NK-92 (cell line): Measurements from ENCODE around the gene SF3B2.
"Not testable (repeated sequence)": the region's sequence is repeated elsewhere in the genome, so short reads cannot be mapped to it uniquely, and the experiment has no call there.

Experiments
- DNase-seq: peaks from one replicate; lab custom pipeline; 2025; ENCODE audit not compliant: unreplicated experiment; lab: John Stamatoyannopoulos, UW

The SF3B2 gene

GRCh38 chr11:66015936-66016792, 36.0 kb upstream of the SF3B2 start:
- no peak for DNase-seq

DNA sequence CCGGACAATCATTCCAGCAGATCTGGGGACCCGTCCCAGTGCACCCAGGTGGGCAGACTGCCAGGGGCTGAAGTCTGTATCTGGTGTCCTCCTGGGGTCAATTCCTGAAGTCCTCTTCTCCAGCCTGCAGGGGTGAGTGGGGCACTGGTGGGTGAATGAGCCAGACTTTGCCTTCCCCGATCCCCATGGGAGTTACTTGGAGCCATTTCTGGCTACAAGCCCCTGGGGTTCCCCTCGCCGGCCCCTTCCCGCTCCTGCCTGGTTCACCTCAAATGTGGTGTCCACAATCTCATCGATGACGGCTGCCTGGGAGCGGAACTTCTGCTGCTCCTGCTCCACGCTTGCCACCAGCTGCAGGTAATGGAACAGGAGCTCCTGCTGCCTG, 35.4 kb upstream of the SF3B2 start:
- DNase-seq: no peak

GRCh38 chr11:66017321-66017720, 34.8 kb upstream of the SF3B2 start:
- DNase-seq: no peak

DNA sequence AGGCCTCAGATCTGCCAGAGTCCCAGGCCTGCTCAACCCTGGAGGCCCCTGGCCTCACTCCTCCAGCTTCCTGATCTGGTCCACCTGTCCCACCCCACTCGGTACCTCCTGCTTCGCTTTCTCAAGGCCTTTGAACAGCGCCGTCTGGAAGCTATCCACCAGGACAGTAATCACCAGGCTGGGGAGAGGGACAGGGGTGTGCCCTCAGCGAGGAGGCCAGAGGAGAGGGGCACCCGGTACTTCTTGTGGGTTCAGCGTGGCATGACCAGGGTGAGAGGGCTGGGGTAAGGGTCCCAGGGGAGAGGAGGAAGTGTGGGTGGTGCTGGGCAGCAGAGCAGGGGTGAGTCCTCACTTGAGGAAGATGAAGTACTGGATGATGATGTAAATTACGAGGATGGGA, 32.0 kb upstream of the SF3B2 start:
- DNase-seq: no peak

DNA sequence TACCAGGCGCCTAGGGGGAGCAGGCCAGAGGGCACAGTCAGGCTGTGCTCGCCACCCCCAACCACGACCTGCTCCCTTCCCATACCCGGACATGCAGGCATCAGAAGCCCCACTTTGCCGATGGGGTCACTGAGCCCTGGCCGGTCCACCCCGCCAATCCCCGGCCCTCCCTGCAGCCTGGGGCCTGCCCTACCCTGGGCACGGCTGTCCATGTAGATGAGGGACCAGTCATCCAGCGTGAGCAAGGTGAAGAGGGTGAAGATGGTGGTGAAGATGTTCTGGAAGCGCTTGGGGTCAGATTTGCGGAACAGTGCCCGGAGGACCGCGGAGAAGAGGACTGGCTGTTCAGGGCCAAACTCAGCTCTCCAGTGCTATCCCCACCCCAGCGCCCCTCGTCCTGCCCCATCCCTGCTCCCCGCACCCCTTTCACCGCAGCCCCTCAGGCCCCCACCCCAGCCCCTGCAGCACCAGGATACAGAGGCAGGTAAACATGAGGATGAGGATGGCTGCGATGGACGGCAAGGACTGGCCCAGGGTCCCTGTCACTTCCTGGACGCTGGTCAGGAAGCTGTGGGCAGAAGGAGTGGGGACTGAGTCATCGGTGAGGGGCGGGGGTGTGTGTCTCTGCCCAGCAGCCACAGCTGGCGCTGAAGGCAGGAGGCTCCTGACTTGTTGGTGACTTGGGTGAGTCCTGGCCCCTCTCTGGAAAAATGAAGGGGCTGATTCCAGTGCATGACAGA, 31.4 kb upstream of the SF3B2 start:
- DNase-seq: no peak

DNA sequence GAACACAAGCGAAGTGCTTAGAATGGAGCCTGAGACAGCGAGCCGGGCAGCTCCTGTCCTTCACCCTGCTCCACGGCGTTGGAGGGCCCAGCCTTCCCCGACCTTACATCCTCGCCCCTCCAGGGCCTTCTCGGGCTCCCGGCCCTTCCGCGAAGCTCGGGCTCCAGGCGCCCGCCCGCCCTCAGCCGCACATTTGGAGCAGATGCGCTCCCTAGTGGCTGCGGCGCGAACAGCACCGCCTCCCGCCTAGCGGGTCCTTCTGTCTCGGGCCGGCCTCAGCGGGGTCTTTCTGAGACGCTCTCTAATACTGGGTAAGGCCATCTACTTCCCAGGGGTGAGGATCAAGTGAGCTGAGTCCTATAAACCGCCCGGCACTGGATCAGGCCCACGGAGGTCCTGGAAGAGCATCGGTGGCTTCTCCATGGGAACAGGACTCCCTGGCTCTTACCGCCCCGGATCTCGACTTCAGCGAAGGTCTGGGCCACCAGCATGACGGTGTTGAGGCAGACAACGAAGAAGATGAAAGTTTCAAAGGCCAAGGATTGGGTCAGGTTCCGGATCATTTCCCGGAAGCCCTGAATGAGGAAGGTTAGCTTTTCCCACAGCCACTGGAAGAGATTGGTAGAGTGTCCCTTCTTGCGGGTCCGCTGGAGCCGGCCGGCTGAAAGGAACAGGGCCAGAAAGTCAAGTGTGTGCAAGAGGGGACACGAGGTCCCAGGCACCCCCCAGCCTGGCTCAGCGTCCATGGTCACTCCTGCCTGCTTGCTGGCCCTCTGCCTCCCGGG, 29.6 kb upstream of the SF3B2 start:
- no peak for DNase-seq

- not testable (repeated sequence) for DNase-seq
Measured at GRCh38 chr11:66023186-66023440, 29.1 kb upstream of the SF3B2 start.

GRCh38 chr11:66026017-66026529, 26.1 kb upstream of the SF3B2 start, which contains the start of gene CATSPER1:
Gene CATSPER1, minus strand, starts transcription at chr11:66026479. Its CDS starts 100 bp downstream, at chr11:66026379.
- DNase-seq: no peak

DNA sequence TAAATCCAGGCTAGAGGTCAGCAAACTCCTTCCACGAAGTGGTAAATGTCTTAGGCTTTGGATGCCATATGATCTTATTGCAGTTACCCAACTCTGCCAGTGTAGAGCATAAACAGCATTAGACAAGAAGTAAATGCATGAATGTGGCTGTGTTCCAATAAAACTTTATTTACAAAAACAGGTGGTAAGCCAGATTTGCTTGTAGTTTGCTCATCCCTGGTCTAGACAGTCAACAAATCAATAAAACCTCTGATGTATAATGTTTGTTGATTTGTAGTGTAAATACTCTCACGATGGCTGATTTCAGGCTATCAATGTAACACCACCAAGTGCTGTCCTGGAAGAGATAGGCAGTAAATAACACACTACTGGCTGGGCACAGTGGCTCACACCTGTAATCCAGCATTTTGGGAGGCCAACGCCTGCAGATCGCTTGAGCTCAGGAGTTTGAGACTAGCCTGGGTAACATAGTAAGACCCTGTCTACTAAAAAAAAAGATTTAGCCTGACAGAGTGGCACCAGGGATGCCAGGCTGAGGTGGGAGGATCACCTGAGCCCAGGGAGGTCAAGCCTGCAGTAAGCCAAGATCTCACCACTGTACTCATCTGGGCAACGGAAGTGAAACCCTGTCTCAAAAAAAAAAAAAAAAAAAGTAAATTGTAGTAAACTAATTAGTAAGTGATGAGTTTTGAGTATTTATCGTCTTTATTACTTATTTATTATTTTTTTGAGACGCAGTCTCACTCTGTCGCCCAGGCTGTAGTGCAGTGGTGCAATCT, 19.0 kb upstream of the SF3B2 start:
- DNase-seq: no peak

DNA sequence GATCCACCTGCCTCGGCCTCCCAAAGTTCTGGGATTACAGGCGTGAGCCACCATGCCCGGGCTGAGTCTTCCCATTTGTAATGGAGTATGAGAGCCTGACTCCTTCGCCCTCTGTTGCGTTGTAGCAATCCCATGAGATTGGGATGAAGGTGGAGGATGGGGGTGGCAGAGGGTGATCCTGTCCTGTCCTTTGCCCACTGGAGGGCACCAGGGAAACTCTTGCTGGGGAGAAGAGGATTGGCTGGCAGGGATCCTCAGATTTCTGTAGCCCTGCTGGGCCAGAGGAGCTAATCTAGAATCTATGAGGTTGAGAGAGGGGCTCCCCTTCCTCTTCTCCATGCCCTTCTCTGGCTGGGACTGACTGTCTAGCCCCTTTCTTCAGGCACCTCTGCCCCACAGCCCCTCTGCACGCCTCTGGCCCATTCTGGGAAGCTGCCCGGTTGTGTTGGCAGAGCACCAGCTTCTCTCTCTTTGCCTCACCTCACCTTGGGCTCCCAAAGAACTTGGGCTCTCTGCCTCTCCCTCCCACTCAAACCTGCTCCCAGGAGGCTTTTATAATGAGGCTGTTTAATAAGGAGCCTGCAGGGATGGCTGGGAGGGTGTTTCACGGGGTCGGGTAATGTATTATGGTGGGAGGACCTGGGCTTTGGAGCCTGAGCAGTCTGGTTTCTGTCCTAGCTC, 16.4 kb upstream of the SF3B2 start:
- DNase-seq: no peak

GRCh38 chr11:66036334-66036710, 15.8 kb upstream of the SF3B2 start:
- no peak for DNase-seq

GRCh38 chr11:66037327-66037726, 14.8 kb upstream of the SF3B2 start:
- DNase-seq: no peak

DNA sequence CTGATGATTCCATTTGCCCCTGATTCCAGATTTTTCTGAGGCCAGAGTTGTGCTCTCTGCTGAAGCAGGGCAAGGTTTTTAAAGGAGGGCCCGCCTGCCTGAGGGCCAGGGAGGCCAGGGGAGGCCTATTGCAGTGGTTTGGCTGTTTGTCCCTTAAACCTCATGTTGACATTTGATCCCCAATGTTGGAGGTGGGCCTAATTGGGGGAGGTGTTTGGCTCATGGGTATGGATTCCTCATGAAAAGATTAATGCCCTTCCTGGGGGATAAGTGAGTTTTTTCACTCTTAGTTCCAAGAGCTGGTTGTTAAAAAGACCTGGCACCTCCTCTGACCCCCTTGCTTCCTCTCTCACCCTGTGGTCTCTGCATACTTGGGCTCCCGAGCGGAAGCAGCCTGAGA, 12.4 kb upstream of the SF3B2 start:
- no peak for DNase-seq

DNA sequence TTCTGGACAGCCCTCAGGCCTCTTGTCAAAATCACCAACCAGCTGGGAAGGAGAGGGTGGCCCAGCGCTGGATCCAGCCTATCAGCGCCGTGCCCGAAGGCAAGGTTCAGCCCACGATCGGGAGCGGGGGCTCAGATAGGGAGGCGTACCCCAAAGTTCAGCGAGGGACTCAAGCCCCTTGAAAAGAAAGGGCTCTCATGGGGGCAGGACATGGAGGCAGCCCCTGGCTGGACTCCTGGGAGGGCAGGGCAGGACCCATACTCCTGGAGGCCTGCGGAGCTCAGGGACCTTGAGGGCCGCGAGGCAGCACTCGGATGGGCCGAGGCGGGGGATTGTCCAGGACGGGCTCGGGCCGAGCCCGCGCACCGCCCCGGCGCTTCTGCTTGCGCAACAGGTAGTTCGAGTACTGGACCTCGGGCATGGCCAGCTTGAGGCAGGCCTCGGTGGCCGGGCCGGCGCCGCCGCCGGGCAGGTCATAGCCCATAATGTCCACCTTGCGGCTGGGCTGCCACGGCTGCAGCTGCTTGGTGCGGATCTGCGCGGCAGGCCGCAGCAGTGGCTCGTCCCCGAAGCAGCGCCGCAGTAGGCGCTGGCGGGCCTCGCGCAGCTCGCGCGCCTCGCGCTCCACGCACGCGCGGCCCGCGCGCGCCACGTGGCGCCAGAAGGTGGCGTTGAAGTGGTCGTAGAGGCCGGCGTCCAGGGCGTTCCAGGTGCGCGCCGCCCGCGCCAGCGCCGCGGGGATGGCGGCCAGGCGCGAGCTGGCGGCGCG, 9.8 kb upstream of the SF3B2 start:
- DNase-seq: no peak

DNA sequence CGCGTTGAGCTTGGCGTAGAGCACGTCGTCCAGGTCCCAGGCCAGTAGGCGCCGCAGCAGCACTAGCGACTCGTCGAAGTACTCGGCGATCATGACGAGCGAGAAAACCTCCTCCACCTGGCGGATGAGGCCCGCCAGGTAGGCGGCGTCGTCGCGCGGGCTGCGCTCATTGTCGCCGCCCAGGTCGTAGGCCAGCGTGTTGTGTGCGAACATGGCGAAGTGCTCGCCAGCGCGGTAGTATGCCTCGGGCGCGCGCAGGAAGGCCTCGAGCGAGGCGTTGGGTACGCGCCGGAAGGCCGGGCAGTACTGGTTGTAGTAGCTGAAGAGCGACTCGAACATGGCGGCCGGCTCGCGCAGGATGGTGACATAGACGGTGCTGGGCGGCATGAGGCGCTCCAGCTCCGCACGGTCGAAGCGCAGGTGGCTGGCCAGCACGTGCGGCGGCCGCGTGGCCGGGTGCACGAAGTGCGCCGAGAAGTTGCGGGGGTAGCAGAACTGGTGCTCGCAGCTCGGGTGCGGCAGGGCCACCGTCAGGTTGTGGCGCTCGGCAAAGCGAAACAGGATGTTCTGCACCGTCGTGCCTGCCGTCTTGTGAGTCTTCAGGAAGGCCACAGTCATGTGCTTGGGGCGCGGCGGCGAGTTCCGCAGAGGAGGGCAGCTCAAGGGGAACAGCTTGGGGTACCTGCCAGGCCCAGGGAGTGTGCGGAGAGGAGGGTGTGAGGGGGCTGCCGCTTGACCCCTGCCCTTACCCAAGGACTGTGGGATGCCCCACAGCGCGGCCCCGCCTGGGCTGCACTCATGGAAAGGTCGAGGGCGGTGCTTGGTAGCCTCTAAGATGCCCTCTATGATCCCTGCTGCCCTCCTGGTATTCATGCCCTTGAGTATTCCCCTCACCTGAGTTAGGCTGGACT, 8.9 kb upstream of the SF3B2 start:
- no peak for DNase-seq

DNA sequence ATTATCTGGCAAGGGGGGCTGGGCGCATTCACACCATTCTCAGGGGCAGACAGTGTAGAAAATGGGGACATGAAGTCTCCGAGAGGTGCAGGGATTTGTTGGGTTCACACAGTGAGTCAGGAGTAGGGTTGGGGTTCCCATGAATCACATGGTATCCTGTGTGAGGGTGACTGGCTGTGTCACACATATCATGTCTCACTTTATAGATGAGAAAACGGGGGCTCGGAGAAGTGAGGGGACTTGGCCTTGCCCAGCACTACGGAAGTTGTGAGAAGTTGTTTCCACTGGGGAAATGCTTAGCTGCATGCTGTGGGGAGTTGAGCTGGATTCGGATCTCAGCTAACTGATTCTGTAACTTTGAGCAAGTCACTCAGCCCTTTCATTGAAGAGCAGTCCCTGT, 7.4 kb upstream of the SF3B2 start:
- DNase-seq: no peak

DNA sequence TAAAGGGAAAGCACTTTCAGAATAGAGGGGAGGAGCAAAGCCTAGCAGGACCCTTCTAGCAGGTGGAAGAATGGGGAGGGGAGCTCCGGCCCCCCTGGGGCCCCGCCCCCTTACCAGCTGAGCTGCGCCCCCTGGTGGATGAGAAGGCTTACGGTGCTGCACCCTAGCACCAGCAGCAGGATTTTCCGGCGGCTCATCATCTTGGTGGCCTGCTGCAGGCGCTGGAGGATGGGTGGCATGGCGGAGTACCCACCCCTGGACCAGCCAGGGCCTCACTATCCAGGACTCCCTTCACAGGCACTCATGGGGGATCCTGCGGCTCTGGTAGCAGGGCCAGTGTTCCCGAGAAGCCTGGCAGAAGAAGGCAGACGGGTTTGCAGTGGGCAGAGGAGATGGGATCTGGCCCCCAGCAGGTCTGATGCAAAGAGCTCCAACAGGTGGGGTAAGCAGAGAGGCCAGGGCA, 7.0 kb upstream of the SF3B2 start:
- DNase-seq: no peak

DNA sequence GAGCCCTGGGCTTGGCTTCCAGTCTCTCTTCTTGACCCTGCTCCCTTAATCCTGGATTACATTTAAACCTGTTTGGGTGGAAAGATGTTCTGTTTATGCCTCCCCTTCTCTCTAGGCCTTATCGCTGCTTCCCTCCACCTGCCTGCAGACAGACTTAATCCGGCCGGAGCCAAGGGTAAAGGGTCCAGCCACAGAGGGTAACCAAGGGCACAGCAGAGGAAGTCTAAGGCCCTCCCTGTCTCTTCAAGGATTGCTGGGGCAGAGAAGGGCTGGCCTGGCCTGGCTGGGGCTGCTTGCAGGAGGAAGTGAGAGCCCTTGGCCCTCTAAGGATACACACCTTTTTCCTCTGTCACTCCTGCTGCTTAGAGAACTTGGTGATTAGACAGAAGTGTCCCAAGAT, 5.3 kb upstream of the SF3B2 start:
- DNase-seq: no peak
